Measurements from ENCODE around the gene ZNF14. TPM values are rescaled to one million over a fixed set of nuclear protein-coding genes. Genes with fewer than 3 reads are reported as not detected.
A peak's percentile ranks its signal among the peaks of the same experiment; 100 is the strongest.

ZNF14 gene
- total and polyA plus RNA-seq, 9 of the 15 experiments (the other 6 are each of a cell fraction or from before 2014, with no cell fraction given), result 1.9 to 7.0 (median 4.0) TPM

DNA sequence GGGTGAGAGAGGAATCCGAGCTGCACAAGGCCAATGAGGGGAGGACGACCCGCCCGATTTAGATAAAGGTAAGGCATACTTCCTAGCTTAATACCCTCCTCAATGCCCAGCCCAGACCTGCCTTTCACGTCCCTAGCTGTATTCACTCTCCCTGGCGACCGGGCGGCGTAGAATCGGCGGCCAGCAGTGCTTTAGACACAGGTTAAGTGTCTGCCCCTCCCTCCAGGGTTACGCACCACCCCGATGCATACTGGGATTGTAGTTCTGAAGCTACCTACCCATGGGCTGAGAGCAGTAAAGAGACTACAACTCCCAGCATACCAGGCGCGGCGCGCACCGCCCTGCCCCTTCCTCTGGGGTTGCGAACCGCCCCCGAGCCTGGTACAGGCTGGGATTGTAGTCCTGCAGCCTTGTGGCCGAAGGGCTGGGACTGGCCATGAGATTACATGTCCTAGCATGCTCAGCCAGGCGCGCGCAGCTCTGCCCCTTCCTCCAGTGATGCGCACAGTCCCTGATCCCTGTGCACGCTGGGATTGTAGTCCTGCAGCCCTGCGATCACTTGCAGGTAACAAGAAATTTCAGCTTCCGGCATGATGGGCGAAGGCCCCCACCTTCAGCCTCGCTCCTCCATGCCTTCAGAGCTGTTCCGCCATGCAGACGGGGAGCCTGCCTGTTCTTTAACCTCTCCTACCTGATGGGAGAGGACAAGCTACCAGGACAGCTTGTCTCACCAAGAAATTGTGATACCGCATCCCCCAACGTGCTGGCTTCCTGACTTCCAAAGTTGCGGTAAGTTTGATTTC lies 43.5 kb upstream of the ZNF14 start (continued):
- TF ChIP-seq, protein P1, sequence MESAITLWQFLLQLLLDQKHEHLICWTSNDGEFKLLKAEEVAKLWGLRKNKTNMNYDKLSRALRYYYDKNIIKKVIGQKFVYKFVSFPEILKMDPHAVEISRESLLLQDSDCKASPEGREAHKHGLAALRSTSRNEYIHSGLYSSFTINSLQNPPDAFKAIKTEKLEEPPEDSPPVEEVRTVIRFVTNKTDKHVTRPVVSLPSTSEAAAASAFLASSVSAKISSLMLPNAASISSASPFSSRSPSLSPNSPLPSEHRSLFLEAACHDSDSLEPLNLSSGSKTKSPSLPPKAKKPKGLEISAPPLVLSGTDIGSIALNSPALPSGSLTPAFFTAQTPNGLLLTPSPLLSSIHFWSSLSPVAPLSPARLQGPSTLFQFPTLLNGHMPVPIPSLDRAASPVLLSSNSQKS (CRISPR knock-in tag; IDR thresholded peaks at IDR 0.05), result no peak
- no peak for TF ChIP-seq ZNF696 (CRISPR knock-in tag; conservative IDR thresholded peaks at IDR 0.05)
- TF ChIP-seq POLR2AphosphoS5 (IDR thresholded peaks at IDR 0.05; ENCODE audit: control insufficient read depth, insufficient read depth, low read depth, low read length), result no peak
- no peak for TF ChIP-seq ZNF77 (CRISPR knock-in tag; IDR thresholded peaks at IDR 0.05)
- peak; percentile 90 for TF ChIP-seq CTBP1 (IDR thresholded peaks at IDR 0.05; ENCODE audit: borderline replicate concordance)
- no peak for TF ChIP-seq FIP1L1 (IDR thresholded peaks at IDR 0.05; ENCODE audit: low read depth, low read length, poor library complexity, severe bottlenecking)
- no peak for TF ChIP-seq BDP1 (IDR thresholded peaks at IDR 0.05; ENCODE audit: insufficient read depth, insufficient read length)
- TF ChIP-seq, protein P2, sequence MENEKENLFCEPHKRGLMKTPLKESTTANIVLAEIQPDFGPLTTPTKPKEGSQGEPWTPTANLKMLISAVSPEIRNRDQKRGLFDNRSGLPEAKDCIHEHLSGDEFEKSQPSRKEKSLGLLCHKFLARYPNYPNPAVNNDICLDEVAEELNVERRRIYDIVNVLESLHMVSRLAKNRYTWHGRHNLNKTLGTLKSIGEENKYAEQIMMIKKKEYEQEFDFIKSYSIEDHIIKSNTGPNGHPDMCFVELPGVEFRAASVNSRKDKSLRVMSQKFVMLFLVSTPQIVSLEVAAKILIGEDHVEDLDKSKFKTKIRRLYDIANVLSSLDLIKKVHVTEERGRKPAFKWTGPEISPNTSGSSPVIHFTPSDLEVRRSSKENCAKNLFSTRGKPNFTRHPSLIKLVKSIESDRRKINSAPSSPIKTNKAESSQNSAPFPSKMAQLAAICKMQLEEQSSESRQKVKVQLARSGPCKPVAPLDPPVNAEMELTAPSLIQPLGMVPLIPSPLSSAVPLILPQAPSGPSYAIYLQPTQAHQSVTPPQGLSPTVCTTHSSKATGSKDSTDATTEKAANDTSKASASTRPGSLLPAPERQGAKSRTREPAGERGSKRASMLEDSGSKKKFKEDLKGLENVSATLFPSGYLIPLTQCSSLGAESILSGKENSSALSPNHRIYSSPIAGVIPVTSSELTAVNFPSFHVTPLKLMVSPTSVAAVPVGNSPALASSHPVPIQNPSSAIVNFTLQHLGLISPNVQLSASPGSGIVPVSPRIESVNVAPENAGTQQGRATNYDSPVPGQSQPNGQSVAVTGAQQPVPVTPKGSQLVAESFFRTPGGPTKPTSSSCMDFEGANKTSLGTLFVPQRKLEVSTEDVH (IDR thresholded peaks at IDR 0.05; ENCODE audit: low read depth, partially characterized antibody), result no peak
- peak; percentile 68 for TF ChIP-seq PHF20 (IDR thresholded peaks at IDR 0.05; ENCODE audit: partially characterized antibody)
- TF ChIP-seq SRSF7 (optimal IDR thresholded peaks at IDR 0.05; ENCODE audit: low read depth, low read length), result no peak
- TF ChIP-seq, protein P3, sequence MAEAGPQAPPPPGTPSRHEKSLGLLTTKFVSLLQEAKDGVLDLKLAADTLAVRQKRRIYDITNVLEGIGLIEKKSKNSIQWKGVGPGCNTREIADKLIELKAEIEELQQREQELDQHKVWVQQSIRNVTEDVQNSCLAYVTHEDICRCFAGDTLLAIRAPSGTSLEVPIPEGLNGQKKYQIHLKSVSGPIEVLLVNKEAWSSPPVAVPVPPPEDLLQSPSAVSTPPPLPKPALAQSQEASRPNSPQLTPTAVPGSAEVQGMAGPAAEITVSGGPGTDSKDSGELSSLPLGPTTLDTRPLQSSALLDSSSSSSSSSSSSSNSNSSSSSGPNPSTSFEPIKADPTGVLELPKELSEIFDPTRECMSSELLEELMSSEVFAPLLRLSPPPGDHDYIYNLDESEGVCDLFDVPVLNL (CRISPR knock-in tag; IDR thresholded peaks at IDR 0.05; ENCODE audit: low read depth), result no peak
- TF ChIP-seq, protein P4, sequence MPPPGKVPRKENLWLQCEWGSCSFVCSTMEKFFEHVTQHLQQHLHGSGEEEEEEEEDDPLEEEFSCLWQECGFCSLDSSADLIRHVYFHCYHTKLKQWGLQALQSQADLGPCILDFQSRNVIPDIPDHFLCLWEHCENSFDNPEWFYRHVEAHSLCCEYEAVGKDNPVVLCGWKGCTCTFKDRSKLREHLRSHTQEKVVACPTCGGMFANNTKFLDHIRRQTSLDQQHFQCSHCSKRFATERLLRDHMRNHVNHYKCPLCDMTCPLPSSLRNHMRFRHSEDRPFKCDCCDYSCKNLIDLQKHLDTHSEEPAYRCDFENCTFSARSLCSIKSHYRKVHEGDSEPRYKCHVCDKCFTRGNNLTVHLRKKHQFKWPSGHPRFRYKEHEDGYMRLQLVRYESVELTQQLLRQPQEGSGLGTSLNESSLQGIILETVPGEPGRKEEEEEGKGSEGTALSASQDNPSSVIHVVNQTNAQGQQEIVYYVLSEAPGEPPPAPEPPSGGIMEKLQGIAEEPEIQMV (tag; conservative IDR thresholded peaks at IDR 0.05; ENCODE audit: low read depth), result no peak
- TF ChIP-seq HLTF (IDR thresholded peaks at IDR 0.05), result no peak
- no peak for TF ChIP-seq RBM17 (IDR thresholded peaks at IDR 0.05; ENCODE audit: borderline replicate concordance, low read depth, low read length)
- no peak for TF ChIP-seq ZNF76 (CRISPR knock-in tag; IDR thresholded peaks at IDR 0.05; ENCODE audit: borderline replicate concordance)
- TF ChIP-seq NR2F6 (CRISPR knock-in tag; IDR thresholded peaks at IDR 0.05), result no peak
- TF ChIP-seq HDAC8 (tag; IDR thresholded peaks at IDR 0.05), result no peak
- TF ChIP-seq FOXM1 (IDR thresholded peaks at IDR 0.05; ENCODE audit: low read depth), result no peak
- no peak for TF ChIP-seq FOXM1 (CRISPR knock-in tag; IDR thresholded peaks at IDR 0.05; ENCODE audit: low read depth)
- TF ChIP-seq MAFF (IDR thresholded peaks at IDR 0.05; ENCODE audit: low read length), result no peak
- TF ChIP-seq RBFOX2 (IDR thresholded peaks at IDR 0.05; ENCODE audit: low read depth, low read length), result peak; percentile 73
- TF ChIP-seq ZNF197 (CRISPR knock-in tag; IDR thresholded peaks at IDR 0.05; ENCODE audit: low read depth), result no peak
- no peak for TF ChIP-seq SNIP1 (IDR thresholded peaks at IDR 0.05; ENCODE audit: low read depth)

Data from K562 (cell line).